Activated CD4-positive, alpha-beta T cell treated with anti-CD3 and anti-CD28 coated beads, Interleukin-2, amount 50 U/mL, for 48 hours (primary cell): ENCODE measurements around the gene NDEL1.

Experiments used
- DNase-seq, 2 experiments: peaks; one replicate each; pipeline ENCODE4 v3.0.0-alpha.2; 2020

Gene NDEL1

DNA sequence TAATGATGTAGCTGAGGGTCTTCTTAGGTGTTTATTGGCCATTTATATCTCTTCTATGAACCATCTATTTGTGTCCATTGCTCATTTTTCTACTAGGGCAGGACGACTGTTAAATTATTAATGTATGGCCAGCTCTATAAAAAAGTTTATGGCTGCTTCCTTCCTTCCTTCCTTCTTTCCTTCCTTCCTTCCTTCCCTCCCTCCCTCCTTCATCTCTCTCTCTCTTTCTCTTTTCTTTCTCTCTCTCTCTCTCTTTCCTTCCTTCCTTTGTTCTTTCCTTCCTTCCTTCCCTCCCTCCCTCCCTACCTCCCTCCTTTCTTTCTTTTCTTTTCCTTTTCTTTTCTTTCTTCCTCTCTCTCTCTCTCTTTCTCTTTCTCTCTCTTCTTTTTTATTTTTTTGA, 17.2 kb upstream of the NDEL1 start:
- DNase-seq, result no peak

DNA sequence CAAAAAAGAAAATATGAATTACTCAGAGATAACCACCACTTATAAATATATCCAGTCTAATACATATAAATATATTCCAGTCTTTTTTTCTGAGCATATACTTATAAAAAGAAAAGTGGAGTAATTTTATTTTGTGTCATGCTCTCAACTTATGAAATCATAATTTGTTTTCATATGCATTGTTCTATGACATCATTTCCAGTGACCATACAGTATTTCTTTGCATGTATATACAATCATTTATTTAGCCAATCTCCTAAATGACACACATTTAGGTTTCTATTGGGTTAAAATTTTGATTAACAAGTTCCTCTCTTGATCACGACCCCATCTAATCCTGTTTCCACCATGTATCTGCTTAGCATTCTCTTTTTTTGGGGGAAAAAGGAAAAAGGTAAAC, 16.4 kb upstream of the NDEL1 start:
- DNase-seq, result no peak

DNA sequence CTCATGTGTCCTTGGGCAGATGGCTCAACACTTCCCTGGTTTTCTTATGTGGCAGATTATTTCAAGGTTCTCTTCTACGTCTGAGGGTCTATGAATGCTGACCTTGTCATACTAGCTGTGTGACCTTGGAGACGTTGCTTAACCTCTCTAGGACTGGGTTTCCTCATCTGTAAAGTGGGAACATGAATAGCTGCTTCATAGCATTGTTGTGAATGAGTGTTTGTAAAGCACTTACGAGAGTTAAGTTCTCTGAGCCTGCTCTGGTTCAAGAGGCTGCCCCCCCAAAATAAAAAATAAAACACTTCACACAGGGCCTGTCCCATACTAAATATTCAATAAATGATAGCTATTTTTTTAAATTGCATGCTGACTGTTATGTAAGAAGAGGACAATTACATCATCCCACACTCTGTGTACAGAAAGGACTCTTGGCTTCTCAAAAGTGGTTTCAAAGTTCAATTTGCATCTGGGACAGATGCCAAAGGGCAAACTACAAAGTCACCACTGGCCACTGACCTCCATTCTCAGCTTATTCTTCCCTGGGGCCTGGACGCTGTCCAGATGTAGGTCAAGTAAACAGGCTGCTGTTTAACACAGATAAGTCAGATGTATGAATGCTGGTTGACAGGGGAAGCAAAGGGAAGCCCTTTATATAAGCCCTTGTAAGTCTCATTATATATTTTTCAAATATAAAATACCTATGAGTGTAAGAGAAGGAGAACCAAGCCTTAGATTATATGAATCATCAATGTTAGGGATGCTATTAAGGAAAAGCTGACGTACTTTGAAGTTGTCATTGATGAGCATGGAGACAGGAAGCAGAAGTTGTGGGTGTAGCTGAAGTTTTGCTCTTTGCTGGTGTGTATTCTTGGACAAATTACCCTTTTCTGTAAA, 15.4 kb upstream of the NDEL1 start:
- DNase-seq, result no peak

DNA sequence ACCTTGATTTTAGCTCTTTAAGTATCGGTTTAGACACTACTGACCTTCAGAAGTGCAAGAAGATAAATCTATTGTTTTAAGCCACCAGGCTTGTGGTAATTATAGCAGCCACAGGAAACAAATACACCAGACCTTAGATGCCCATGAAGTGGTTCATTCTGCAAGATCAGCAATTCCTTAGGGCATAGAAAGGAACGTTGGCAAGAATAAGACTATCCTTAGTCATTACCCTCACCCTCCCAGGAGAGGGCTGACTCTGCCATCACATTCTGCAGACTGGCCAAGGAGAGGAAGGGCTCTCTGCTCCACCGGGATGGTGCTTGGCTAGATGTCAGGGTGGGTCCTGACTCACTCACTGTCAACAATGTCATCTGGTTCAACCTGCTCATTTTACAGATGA, 14.1 kb upstream of the NDEL1 start:
- no peak for DNase-seq

DNA sequence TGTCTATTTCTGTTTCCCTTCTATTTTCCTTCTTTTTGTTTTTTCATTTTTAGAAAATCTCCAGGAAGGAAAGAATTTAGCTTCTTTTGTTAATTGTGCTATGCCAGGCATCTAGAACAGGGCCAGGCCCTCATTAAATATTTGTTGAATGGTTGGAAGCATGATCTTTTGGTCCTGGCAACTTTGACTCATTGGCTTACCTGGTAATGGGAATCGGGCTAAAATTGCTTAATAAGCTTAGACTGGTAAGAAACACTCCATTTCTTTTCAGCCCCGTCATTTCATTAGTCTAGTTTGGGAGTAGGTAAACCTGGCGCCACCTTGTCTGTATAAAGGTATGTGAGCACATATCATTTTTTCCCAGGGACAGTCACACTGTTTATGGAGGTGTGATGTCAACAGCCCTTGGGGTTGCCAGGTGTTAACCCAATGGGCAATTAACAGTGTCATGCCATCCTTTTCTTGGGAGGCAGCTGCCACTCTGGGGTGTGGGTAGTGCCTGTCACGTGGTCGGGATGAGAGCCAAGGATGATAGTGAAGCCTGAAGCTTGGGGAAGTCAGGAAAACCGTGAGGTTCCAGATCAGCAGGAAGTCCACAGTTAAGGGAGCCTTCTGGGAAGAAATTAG, 9.5 kb upstream of the NDEL1 start:
- no peak for DNase-seq

DNA sequence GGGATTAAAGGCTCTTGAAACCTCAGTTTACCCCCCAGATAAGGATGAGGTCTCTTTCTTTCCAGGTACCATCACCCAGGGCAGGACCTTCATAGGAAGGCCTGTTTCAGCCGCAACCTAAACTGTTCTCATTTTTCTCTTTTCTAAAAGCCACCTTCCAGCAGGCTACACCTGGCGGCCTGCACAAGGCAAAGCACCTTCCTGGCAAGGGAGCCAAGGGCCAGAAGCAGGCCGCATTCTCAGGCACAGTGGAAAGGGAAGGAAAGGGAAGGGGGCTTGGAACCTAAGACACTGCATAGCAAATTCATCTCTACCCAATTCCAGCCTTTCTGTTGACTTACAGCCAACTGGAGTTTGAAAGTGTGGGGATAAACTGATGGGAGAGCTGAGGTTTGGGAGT, 8.9 kb upstream of the NDEL1 start:
- no peak for DNase-seq

DNA sequence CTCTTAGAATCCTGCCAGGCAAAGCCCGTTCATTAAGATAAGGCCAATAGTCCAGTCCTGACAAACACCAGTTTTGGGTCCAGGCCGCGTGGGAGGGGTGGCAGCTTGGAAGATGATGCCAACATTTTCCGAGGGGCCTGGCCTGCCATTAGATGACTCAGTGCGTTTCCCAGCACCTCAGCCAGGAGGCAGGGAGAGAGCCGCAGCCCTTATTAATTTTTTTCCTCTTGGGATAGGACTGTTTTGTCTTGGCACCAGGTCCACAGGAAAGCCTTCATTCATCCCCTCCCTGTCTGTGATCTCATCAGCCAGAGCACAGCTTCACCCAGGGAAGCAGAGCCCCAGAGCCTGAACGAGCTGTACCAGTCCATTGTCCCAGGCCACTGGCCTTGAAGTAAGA, 4.7 kb upstream of the NDEL1 start:
- no peak for DNase-seq

DNA sequence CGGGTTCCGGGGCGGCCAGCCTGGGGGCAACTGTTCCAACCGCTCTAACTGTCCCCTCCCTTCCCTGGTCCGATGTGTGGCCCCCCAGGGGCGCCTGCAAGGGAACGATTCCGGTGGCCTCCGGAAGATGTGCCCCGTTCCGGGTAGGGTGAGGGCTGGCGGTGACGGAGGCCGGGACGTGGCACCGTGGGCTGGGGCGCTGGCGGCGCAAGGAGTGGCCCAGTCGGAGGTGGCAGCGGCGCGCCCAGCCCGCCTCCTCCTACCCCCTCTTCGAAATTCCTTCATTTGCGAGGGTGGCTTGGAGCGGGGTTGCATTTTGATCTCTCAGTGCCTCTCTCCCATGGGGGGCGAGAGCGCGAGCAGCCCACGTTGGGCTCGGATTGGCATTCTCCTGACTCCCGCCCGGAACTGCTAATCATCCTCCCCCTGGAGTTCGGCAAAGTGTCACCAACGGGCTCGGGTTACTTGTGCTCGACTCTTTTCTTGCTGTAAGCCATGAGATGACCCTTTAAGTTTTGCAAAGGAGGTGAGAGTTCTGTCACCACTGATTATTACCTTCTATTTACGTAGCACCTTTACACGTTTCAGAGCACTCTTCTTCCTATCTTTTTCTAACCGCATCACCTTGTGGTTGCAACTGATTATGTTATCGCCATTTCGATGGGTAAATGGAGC, 622 bp downstream of the NDEL1 start:
- peak; percentile 64 to 73 for DNase-seq

DNA sequence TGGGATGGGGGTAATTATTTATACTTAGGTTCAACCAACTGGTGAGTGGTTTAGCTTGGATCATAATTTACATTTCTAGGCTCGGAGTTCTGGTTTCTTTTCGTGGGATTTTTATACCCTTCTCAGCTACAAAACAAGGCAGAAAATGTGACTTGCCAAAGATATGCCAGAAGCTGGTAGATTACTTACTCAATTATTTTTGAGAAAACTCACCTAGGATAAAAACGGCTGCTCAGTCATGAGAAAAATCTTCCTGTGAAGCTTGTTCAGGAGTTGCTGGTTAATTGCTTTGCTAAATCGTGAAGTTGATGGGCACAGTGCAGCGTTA, 1.1 kb downstream of the NDEL1 start:
- no peak for DNase-seq

DNA sequence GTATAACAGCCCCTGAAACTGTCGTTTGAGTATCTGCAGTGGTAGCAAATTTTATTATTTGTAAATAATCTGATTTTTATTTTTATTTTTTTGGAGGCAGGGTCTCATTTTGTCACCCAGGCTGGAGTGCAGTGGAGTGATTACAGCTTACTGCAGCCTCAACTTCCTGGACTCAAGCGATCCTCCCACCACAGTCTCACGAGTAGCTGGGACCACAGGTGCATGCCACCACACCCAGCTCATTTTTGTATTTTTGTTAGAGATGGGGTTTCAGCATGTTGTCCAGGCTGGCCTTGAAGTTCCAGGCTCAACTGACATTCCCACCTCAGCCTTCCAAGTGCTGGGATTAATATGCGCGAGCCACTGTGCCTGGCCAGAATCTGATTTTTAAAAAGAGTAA, 2.8 kb downstream of the NDEL1 start:
- DNase-seq, result no peak

DNA sequence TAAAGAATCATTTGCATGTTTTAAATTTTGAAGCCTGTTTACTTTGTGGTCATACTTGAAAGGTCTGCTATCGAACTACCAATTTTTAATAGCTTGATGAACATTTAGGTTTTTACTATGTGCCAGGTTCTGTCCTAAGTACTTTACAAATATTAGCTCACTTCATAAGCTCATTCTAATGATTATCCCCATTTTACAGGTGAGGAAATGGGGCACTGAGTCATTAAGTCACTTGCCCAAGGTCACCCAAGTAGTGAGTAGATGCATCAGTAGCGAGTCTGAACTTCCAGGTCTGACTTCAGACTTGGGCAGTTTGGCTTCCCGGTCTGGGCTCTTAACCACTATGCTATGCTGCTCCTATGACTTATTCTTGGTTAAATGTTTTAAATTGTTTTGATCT, 4.0 kb downstream of the NDEL1 start:
- DNase-seq, result no peak

DNA sequence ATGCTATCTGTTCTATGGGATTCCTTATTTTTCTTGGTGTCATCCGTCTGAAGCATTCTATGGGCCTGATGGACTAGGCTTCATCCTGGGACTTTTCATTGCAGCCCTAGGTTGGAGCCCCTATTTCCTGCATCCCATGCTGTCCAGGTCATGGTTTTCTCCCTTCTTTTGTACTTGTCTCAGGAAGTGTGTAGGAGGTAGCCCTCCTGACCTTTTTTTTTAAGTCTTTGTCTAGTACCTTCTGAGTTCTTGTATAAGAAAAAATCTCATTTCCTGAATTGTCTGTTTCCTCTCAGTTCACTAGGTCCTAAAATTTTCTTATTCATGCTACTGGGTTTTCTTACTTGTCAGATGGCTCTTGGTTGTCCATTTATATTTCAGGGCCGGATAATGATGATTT, 6.0 kb downstream of the NDEL1 start:
- no peak for DNase-seq

DNA sequence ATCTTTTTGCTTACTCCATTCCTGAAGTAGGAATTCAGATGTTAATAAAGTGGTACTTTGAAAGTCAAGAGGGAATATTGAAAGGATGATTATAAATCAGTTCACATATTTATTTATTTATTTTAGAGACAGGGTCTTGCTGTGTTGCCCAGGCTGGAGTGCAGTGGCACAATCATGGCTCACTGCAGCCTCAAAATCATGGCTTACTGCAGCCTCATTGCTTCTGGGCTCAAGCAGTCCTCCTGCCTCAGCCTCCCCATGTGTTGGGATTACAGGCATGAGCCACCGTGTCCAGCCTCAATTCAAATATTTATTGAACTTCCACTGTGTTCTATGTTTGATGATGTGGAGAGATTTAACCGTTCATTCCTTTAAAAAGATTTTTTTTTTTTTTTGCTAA, 6.6 kb downstream of the NDEL1 start:
- no peak for DNase-seq

DNA sequence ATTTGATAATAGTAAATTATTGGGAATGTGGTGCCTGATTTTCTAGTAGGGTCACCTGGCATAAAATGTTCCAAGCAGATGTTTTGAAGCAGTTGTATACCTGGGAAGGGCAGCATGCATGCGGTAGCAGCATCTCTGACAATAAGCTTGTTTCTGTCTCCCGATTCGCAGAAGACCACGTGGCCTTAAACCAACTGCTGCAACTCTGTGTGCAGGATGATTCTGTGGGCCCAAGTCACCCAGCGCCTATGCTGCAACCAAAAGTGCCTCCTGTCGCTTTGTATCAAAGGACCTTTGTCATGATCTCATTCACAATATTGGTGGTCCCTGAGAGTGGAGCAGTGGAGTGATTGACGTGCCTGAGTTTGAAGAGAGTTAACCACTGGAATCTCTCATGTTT, 8.1 kb downstream of the NDEL1 start:
- no peak for DNase-seq

DNA sequence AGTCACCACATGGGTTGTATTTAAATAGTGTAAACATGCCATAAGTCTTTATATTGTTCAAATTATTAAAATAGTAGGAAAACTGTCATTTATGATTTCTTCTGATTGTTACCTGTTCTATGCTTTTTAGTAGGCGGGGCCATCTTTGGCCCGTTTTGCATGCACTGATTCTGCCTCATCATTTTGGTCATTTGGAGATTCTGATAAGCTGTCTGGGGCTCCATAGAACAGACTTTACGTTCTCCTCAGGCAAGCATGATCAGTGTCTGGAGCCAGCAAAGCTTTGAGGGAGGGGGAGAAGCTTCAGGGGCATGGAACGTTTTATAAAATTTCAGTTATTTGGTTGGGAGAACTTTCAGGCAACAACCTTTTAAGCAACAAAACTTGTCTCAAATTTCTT, 8.8 kb downstream of the NDEL1 start:
- DNase-seq, result no peak

DNA sequence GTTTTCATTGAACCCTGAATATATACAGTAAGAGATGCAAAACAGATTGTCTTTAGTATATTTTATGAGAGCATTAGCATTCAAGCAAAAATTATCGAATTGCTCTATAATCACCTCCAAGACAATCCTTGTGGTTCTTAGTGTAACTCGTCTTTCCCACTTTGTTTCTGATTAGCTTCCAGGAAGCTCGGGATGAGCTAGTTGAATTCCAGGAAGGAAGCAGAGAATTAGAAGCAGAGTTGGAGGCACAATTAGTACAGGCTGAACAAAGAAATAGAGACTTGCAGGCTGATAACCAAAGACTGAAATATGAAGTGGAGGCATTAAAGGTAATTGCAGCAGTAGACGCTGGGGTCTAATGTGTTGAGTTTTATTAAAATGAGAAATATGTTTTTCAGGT, 9.9 kb downstream of the NDEL1 start:
- no peak for DNase-seq

DNA sequence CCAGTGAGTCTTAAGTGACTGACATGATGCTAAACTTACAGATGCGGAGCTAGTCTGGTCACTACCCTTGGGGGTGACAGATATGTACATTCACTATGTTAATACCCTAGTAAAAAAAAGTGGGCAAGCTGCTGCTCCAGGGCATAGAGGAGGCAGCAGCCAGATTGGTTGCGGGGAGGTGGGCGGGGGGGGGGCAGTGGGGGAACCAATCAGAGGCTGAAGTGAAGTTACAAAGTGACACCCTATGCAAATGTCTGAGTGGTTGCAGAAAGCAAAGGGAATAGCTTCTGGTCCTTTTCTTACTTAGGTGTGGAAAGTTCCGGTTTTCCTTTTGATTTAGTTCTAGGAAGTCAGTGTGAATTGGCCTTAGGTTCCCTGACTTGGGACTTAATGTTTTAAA, 12.1 kb downstream of the NDEL1 start:
- no peak for DNase-seq

DNA sequence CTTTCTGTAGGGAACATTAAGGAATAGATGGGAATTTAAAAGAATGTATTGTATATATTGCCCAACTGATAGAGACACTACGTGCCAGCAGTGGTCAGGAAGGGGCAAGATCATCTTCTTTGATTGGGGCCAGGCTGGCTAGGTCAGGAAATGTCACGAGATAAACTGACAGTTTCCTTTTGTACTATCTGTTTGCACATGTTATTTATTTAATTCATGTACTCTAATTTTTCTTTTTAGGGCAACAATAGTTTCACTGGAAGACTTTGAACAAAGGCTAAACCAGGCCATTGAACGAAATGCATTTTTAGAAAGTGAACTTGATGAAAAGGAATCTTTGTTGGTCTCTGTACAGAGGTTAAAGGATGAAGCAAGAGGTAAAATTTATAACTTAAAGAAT, 12.6 kb downstream of the NDEL1 start:
- no peak for DNase-seq

DNA sequence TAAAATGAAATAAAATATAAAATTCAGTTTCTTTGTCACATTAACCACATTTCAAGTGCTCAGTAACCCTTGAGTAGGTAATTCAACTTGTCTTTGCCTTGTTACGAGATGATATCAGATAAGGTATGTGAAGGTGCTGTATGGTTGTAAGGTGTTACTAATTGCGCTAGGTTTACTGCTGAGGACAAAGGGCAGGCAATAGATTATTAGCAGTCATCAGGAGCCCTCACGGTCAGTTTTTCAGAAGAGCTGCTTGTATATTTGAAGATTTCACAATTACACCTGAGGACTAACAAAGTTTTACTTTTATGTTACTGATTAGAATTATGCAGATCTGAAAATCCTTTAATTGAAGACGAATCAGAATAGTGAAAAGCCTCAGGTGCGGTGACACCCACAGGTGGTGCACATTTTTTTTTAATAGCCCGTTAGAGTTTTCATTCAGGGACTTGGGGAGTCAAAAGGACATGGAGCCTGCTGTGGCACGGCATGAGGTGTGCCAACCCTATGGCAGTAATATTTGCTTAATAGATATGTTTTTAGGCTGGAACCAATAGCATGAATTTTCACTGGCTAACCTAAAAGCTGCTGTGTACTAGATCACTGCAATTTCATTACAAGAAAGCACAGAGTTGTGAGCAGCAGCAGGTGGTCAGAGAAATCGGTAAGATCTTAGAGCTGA, 16.4 kb downstream of the NDEL1 start:
- no peak for DNase-seq

DNA sequence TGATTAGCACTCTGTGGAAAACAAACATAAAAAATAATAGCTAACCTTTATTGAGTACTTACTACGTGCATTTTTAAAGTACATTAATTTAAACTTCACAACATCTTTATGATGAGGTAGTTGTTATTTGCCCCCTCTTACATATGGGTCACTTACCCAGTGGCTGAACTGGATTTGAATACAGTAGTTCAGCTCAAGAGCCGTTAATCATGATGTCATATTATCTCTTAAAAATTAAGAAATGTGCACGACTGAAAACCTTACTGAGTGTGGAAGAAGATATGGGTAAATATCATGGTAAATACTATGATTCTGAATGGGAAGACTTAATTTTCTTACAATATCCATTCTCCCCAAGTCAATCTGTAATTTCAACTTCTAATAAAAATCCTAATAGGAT, 17.6 kb downstream of the NDEL1 start:
- no peak for DNase-seq

DNA sequence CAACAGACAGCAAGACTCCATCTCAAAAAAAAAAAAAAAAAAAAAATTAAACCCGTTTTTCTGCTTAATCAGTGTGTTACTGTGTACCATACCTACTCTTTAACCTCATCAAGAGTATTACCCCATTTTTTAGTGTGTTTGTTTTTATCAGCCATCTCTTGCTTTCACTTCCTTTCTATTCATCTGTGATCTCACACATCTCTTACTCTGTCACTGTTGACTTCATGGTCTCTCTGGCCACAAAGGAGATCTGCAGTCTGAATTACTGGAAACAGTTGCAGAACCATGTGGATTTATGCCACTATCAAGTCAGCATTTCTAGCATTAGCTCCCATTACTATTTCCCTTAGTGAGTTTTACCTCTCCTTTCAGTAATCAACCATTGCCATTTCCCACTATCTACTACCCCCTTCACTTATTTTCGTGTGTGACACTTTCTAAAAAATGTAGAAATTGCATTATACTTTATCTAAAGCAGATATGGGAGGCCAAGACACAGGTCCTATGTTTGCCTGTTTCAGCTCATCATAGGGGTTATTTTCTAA, 20.1 kb downstream of the NDEL1 start:
- DNase-seq, result no peak

DNA sequence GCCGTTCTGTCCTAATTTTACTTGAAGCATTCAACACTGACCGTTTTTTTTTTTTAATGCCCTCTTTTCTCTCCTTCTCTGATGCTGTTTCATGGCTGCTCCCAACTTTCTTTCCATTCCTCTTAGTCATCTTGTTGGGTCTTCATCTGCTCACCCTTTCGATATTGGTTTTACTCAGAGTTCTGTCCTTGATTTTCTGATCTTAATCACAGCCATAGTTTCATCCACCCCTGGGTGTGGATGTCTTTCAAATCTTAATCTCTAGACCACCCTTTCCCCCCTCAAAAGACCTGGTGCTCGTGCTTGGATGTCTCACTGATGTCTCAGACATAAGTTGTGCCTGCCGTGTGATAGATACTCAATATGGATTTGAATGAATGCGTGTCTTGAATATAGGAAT, 22.4 kb downstream of the NDEL1 start:
- DNase-seq, result no peak

DNA sequence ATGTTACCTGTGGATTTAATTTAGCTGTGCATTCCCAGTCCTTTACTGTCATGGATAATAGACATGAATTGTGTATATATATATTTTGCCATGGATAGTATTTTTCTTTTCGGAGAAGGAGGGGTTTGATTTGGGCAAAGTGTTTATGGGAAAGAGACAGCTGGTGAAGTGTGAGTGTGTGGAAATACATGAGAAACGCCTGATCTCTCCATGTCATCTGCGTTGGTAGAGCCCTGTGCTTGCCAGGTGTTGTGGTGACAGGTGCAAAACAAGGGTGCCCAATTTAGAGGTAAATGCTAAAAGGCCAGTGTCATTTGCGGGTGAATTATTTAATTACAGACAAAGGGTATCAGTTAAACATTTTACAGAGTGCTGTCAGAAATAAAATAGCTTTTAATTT, 23.4 kb downstream of the NDEL1 start:
- DNase-seq, result no peak

DNA sequence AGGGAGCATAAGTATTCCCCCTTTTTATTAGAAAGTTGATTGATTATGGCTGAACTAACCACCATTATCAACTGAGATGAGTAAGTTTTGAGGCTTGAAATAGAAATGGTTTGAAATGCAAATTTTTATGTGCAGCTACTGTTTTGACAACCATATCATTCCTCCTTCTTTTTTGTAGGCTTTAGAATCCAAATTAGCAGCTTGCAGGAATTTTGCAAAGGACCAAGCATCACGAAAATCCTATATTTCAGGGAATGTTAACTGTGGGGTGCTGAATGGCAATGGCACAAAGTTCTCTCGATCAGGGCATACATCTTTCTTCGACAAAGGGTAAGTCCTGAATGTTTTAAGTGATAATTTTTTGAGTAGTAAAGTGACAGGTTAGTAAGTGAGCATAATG, 24.1 kb downstream of the NDEL1 start:
- DNase-seq, result no peak
